ENCODE data around the gene NFIA.

DNA sequence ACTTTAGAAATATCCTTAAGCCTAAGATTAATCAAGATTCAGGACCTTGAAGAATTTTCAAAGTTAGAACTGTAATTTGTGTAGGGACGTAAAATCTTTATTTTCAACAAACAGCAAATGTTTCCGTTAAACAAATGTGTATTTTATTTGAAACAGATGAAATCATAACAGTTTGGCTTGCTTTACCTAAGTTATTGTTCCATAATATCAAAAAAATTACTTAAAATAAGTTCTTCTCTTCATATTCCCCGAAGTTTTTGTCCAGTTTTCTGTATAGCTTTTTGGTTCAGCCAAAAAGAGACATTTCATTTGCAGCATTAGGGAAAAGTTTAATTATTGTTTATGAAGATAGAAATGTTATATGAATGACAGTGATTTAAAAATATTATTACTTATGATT is 100.1 kb downstream of the NFIA start:
- TF ChIP-seq, protein P1, sequence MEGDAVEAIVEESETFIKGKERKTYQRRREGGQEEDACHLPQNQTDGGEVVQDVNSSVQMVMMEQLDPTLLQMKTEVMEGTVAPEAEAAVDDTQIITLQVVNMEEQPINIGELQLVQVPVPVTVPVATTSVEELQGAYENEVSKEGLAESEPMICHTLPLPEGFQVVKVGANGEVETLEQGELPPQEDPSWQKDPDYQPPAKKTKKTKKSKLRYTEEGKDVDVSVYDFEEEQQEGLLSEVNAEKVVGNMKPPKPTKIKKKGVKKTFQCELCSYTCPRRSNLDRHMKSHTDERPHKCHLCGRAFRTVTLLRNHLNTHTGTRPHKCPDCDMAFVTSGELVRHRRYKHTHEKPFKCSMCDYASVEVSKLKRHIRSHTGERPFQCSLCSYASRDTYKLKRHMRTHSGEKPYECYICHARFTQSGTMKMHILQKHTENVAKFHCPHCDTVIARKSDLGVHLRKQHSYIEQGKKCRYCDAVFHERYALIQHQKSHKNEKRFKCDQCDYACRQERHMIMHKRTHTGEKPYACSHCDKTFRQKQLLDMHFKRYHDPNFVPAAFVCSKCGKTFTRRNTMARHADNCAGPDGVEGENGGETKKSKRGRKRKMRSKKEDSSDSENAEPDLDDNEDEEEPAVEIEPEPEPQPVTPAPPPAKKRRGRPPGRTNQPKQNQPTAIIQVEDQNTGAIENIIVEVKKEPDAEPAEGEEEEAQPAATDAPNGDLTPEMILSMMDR (conservative IDR thresholded peaks at IDR 0.05 in 1 of 2, IDR thresholded peaks at IDR 0.05 in 1 of 2; ENCODE audit: extremely low read depth in 1 of 2, insufficient read depth in 1 of 2, low read depth in 1 of 2, low read length in 2 of 2): no peak
- no peak for TF ChIP-seq EZH2 (IDR thresholded peaks at IDR 0.05; ENCODE audit: borderline replicate concordance, low read length)
